Effector memory CD4-positive, alpha-beta T cell (primary cell): ENCODE results near the gene MAP2.

Source experiments
- DNase-seq, 3 donors: peaks; one replicate each; pipeline ENCODE4 v3.0.0-alpha.2; 2020
- H3K27ac ChIP-seq: 2 replicates; pipeline ENCODE4 v1.7.0; 2013; ENCODE audit warnings: mild to moderate bottlenecking, low read length, moderate library complexity; ENCODE audit not compliant: insufficient read depth, poor library complexity, severe bottlenecking
- H3K27me3 ChIP-seq: replicated peaks from 2 replicates; pipeline ENCODE4 v1.7.0; 2013; ENCODE audit warnings: mild to moderate bottlenecking, low read length; ENCODE audit not compliant: insufficient read depth, control insufficient read depth, poor library complexity, severe bottlenecking
- H3K36me3 ChIP-seq: 2 replicates; pipeline ENCODE4 v1.7.0; 2013; ENCODE audit warnings: mild to moderate bottlenecking, low read length, moderate library complexity; ENCODE audit not compliant: control insufficient read depth, insufficient read depth
- H3K4me1 ChIP-seq: 2 replicates; pipeline ENCODE4 v1.7.0; 2013; ENCODE audit warnings: low read length, mild to moderate bottlenecking; ENCODE audit not compliant: control insufficient read depth, insufficient read depth, poor library complexity, severe bottlenecking
- H3K4me3 ChIP-seq: 2 replicates; pipeline ENCODE4 v1.7.0; 2013; ENCODE audit warnings: low read length, low read depth, mild to moderate bottlenecking; ENCODE audit not compliant: insufficient read depth, poor library complexity, severe bottlenecking
- H3K9me3 ChIP-seq: 2 replicates; pipeline ENCODE4 v1.7.0; 2013; ENCODE audit warnings: mild to moderate bottlenecking, low read length, moderate library complexity; ENCODE audit not compliant: control insufficient read depth

The MAP2 gene

GRCh38 chr2:209501579-209501978 is 77.7 kb downstream of the MAP2 start:
- H3K4me3 ChIP-seq = no peak overlapping the region
- no peak overlapping the region for H3K27ac ChIP-seq
- no peaks in the 10 kb centered on the region for H3K27me3 ChIP-seq
- DNase-seq = no peak
- H3K9me3 ChIP-seq = no peaks in the 10 kb centered on the region
- no peaks in the 10 kb centered on the region for H3K4me1 ChIP-seq
- H3K36me3 ChIP-seq = no peaks in the 10 kb centered on the region

GRCh38 chr2:209505410-209505809 is 81.6 kb downstream of the MAP2 start:
- Histone ChIP-seq H3K4me3 (no peak overlapping the region), H3K4me1 (no peaks in the 10 kb centered on the region), H3K36me3 (no peaks in the 10 kb centered on the region), H3K27ac (no peak overlapping the region), H3K9me3 (no peaks in the 10 kb centered on the region), H3K27me3 (no peaks in the 10 kb centered on the region)
- DNase-seq = no peak

- no peaks in the 10 kb centered on the region for H3K9me3 ChIP-seq
- no peaks in the 10 kb centered on the region for H3K4me1 ChIP-seq
- no peak for DNase-seq
- no peak overlapping the region for H3K4me3 ChIP-seq
- H3K27me3 ChIP-seq = no peaks in the 10 kb centered on the region
- no peak overlapping the region for H3K27ac ChIP-seq
- no peaks in the 10 kb centered on the region for H3K36me3 ChIP-seq
Measured at GRCh38 chr2:209508255-209508654, 84.4 kb downstream of the MAP2 start.

- H3K9me3 ChIP-seq = no peaks in the 10 kb centered on the region
- H3K27me3 ChIP-seq = no peaks in the 10 kb centered on the region
- no peak overlapping the region for H3K27ac ChIP-seq
- no peaks in the 10 kb centered on the region for H3K36me3 ChIP-seq
- no peaks in the 10 kb centered on the region for H3K4me1 ChIP-seq
- H3K4me3 ChIP-seq = no peak overlapping the region
- no peak for DNase-seq
Measured at GRCh38 chr2:209511637-209512036, 87.8 kb downstream of the MAP2 start.

GRCh38 chr2:209512971-209513370 is 89.1 kb downstream of the MAP2 start:
- no peaks in the 10 kb centered on the region for H3K9me3 ChIP-seq
- no peak overlapping the region for H3K27ac ChIP-seq
- no peaks in the 10 kb centered on the region for H3K27me3 ChIP-seq
- H3K36me3 ChIP-seq = no peaks in the 10 kb centered on the region
- H3K4me3 ChIP-seq = no peak overlapping the region
- no peaks in the 10 kb centered on the region for H3K4me1 ChIP-seq
- DNase-seq = no peak

- Histone ChIP-seq H3K4me1 (no peaks in the 10 kb centered on the region), H3K27me3 (no peaks in the 10 kb centered on the region), H3K9me3 (no peaks in the 10 kb centered on the region), H3K4me3 (no peak overlapping the region), H3K36me3 (no peaks in the 10 kb centered on the region), H3K27ac (no peak overlapping the region)
- DNase-seq = no peak
Measured at GRCh38 chr2:209517436-209517835, 93.6 kb downstream of the MAP2 start.

GRCh38 chr2:209519271-209519670 is 95.4 kb downstream of the MAP2 start:
- H3K27me3 ChIP-seq = no peaks in the 10 kb centered on the region
- DNase-seq = no peak
- H3K4me1 ChIP-seq = no peaks in the 10 kb centered on the region
- H3K9me3 ChIP-seq = no peaks in the 10 kb centered on the region
- H3K27ac ChIP-seq = no peak overlapping the region
- H3K4me3 ChIP-seq = no peak overlapping the region
- no peaks in the 10 kb centered on the region for H3K36me3 ChIP-seq

GRCh38 chr2:209519906-209520305 is 96.1 kb downstream of the MAP2 start:
- H3K4me3 ChIP-seq = no peak overlapping the region
- no peak overlapping the region for H3K27ac ChIP-seq
- H3K4me1 ChIP-seq = no peaks in the 10 kb centered on the region
- no peaks in the 10 kb centered on the region for H3K9me3 ChIP-seq
- DNase-seq = no peak
- H3K36me3 ChIP-seq = no peaks in the 10 kb centered on the region
- no peaks in the 10 kb centered on the region for H3K27me3 ChIP-seq

GRCh38 chr2:209523041-209523740 is 99.3 kb downstream of the MAP2 start:
- H3K4me1 ChIP-seq = no peaks in the 10 kb centered on the region
- no peak overlapping the region for H3K27ac ChIP-seq
- DNase-seq = no peak
- no peak overlapping the region for H3K4me3 ChIP-seq
- H3K9me3 ChIP-seq = no peaks in the 10 kb centered on the region
- H3K27me3 ChIP-seq = no peaks in the 10 kb centered on the region
- no peaks in the 10 kb centered on the region for H3K36me3 ChIP-seq

- H3K27ac ChIP-seq = no peak overlapping the region
- no peak overlapping the region for H3K4me3 ChIP-seq
- H3K27me3 ChIP-seq = no peaks in the 10 kb centered on the region
- no peak for DNase-seq
- no peaks in the 10 kb centered on the region for H3K9me3 ChIP-seq
- H3K4me1 ChIP-seq = no peaks in the 10 kb centered on the region
- H3K36me3 ChIP-seq = no peaks in the 10 kb centered on the region
Measured at GRCh38 chr2:209523867-209524266, 100.0 kb downstream of the MAP2 start.
